Bronchial epithelial cell (primary cell): ENCODE measurements around the gene SCGB1C1. TPM values are rescaled to one million over a fixed set of nuclear protein-coding genes. Genes with fewer than 3 reads are reported as not detected.

Experiments used
- DNase-seq: peaks from one replicate; pipeline ENCODE4 v3.0.0-alpha.2; 2010; ENCODE audit warnings: low read depth
- FAIRE-seq: peaks from 2 replicates; lab custom pipeline; 2011; peaks lifted over from hg19 to GRCh38; lab: Jason Lieb, UNC
- H3K27me3 ChIP-seq: 2 replicates; pipeline ENCODE4 v1.5.1; 2011; ENCODE audit warnings: low read length; ENCODE audit not compliant: control insufficient read depth, insufficient read depth
- H3K36me3 ChIP-seq: 2 replicates; pipeline ENCODE4 v1.5.1; 2011; ENCODE audit warnings: low read length; ENCODE audit not compliant: control insufficient read depth, insufficient read depth
- H3K4me3 ChIP-seq: 2 replicates; pipeline ENCODE4 v1.5.1; 2011; ENCODE audit warnings: mild to moderate bottlenecking, low read depth, low read length, control low read depth
- CTCF ChIP-seq: IDR thresholded peaks from 2 replicates; pipeline ENCODE4 v1.5.1; 2011; ENCODE audit warnings: mild to moderate bottlenecking, moderate library complexity, low read length, control low read depth, inconsistent platforms; ENCODE audit not compliant: insufficient read depth, severe bottlenecking
- total RNA-seq: library from RNA; depleted of rRNA; stranded (reverse); fragments of >200 nt; gene quantifications from 2 replicates; pipeline ENCODE4 v1.2.1, GENCODE V29; 2014

Gene SCGB1C1
- total RNA-seq, 1 donor from 2014 or later = not detected

- no peak for TF ChIP-seq CTCF
- peak overlapping the region; percentile 91 for H3K4me3 ChIP-seq
- H3K27me3 ChIP-seq = no peaks in the 10 kb centered on the region
- peaks cover 52% of the 10 kb centered on the region for H3K36me3 ChIP-seq
- DNase-seq (peak; percentile 40), FAIRE-seq (no peak)
Measured at GRCh38 chr11:208181-208916, 15.5 kb downstream of the SCGB1C1 start.

GRCh38 chr11:208917-209260 lies 16.0 kb downstream of the SCGB1C1 start:
- no peak for DNase-seq
- no peak for TF ChIP-seq CTCF
- H3K27me3 ChIP-seq = no peaks in the 10 kb centered on the region
- no peak for FAIRE-seq
- peaks cover 50% of the 10 kb centered on the region for H3K36me3 ChIP-seq
- H3K4me3 ChIP-seq = peak overlapping the region; percentile 91

GRCh38 chr11:209275-210121 lies 16.6 kb downstream of the SCGB1C1 start:
- Histone ChIP-seq H3K27me3 (no peaks in the 10 kb centered on the region), H3K4me3 (peak overlapping the region; percentile 91), H3K36me3 (peaks cover 50% of the 10 kb centered on the region)
- TF ChIP-seq CTCF = no peak
- FAIRE-seq (no peak), DNase-seq (no peak)

GRCh38 chr11:210122-210802 lies 17.4 kb downstream of the SCGB1C1 start:
- H3K4me3 ChIP-seq = no peak overlapping the region
- DNase-seq (peak; percentile 75), FAIRE-seq (no peak)
- H3K27me3 ChIP-seq = no peaks in the 10 kb centered on the region
- TF ChIP-seq CTCF = no peak
- H3K36me3 ChIP-seq = peaks cover 44% of the 10 kb centered on the region

- TF ChIP-seq CTCF = no peak
- Histone ChIP-seq H3K36me3 (peaks cover 41% of the 10 kb centered on the region), H3K27me3 (no peaks in the 10 kb centered on the region), H3K4me3 (no peak overlapping the region)
- DNase-seq (no peak), FAIRE-seq (no peak)
Measured at GRCh38 chr11:210803-211180, 17.9 kb downstream of the SCGB1C1 start.
